ENCODE measurements around the gene SEMA4A. TPM values are rescaled to one million over a fixed set of nuclear protein-coding genes. Genes with fewer than 3 reads are reported as not detected.

Gene SEMA4A
- total and polyA plus RNA-seq, 7 donors = 0.77 to 3.4 (median 1.8) TPM

DNA sequence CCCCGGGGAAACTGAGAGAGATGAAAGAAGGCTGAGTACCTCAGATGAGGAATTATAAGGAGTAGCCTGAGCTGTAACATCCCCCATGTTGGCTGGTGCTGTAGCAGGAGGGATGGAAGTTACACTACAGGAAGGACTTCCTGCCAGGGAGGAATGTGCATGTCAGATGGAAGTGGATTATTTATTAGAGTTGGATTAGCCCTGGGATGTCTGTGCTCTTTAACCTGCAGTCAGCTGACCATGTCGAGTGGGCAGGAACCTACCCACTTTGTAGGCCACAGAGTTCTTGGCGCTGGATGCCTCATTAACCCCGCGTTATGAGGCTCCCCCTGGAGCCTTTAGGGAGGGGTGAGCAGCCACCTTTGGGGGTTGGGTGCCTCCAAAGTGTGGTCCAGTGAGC, 757 bp upstream of the SEMA4A start:
- Histone ChIP-seq H3K4me3 (no peak overlapping the region), H3K36me3 (ENCODE audit: insufficient read depth in 1 of 2, low read depth in 1 of 2) (no peaks in the 10 kb centered on the region), H3K27me3 (ENCODE audit: insufficient read depth in 3 of 3, low read length in 2 of 3) (peaks cover 0 to 15% (median 5%) of the 10 kb centered on the region in 3 donors), H3K4me1 (no peaks in the 10 kb centered on the region), H3K27ac (no peak overlapping the region), H3K9me3 (no peaks in the 10 kb centered on the region)
- ATAC-seq (no peak), DNase-seq (peak in 1 of 2 donors; percentile 12)
- 63 to 72% (median 63%) methylated on average over 5 of the region's 5 CpGs for WGBS, 3 donors
- TF ChIP-seq, protein P1, sequence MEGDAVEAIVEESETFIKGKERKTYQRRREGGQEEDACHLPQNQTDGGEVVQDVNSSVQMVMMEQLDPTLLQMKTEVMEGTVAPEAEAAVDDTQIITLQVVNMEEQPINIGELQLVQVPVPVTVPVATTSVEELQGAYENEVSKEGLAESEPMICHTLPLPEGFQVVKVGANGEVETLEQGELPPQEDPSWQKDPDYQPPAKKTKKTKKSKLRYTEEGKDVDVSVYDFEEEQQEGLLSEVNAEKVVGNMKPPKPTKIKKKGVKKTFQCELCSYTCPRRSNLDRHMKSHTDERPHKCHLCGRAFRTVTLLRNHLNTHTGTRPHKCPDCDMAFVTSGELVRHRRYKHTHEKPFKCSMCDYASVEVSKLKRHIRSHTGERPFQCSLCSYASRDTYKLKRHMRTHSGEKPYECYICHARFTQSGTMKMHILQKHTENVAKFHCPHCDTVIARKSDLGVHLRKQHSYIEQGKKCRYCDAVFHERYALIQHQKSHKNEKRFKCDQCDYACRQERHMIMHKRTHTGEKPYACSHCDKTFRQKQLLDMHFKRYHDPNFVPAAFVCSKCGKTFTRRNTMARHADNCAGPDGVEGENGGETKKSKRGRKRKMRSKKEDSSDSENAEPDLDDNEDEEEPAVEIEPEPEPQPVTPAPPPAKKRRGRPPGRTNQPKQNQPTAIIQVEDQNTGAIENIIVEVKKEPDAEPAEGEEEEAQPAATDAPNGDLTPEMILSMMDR (IDR thresholded peaks at IDR 0.05) = no peak
- intact Hi-C loops (cut with DNase I) = no loop called here

DNA sequence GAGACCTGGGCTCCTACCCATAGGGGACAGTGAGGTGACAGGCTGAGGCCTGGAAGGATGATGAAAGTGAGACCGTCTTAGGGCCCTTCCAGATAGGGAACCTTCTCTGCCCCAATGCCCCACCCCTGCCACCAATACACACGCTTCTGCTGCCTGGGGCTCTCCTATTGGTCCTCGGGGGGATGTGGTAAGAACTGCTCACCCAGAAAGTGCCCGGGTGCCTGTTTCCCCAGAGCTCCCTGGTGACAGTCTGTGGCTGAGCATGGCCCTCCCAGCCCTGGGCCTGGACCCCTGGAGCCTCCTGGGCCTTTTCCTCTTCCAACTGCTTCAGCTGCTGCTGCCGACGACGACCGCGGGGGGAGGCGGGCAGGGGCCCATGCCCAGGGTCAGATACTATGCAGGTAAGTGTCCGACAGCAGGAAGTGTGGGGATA, 948 bp downstream of the SEMA4A start:
- TF ChIP-seq, protein P1 (IDR thresholded peaks at IDR 0.05) = no peak
- Histone ChIP-seq H3K4me3 (no peak overlapping the region), H3K9me3 (no peaks in the 10 kb centered on the region), H3K36me3 (ENCODE audit: insufficient read depth in 1 of 2, low read depth in 1 of 2) (no peaks in the 10 kb centered on the region), H3K27me3 (ENCODE audit: insufficient read depth in 3 of 3, low read length in 2 of 3) (peaks cover 0 to 5% (median 3%) of the 10 kb centered on the region in 3 donors), H3K4me1 (no peaks in the 10 kb centered on the region), H3K27ac (no peak overlapping the region)
- intact Hi-C loops (cut with DNase I) = no loop called here
- ATAC-seq (peak in 2 of 4 donors; percentile 16 to 18), DNase-seq (peak in 1 of 2 donors; percentile 66)
- WGBS, 3 donors = 52 to 71% (median 66%) methylated on average over 11 of the region's 11 CpGs

DNA sequence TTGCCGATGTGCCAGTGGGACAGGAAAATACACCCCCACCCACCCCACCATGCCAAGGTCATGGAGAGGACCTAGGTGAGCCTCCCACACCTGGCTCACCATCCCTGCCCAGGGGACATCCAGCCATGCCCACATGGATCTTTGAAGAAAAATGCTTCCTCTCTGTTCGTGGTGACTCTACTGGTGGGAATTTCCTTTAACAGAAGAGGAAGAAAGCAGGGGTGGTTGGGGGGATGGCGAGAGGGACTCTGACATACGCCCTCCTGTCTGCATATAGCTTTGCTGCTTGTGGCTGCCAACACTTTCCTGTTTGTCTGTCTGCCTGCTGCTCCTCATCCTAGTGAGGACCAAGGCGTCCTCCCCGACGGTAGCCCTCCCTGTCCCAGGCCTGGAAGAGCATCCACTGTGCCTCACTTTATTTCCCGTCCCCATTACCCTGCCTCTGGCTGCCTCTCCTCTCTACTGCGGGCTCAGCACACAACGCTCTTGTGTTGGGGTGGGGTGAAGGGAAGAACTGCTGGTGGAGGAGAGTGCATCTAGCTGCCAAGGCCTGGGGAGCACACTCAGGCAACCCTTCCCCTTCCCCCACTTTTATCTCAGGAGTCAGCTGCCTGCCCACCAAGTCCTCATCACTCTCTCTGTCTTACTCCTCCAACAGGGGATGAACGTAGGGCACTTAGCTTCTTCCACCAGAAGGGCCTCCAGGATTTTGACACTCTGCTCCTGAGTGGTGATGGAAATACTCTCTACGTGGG, 2.5 kb downstream of the SEMA4A start:
- Histone ChIP-seq H3K27ac (no peak overlapping the region), H3K36me3 (ENCODE audit: insufficient read depth in 1 of 2, low read depth in 1 of 2) (no peaks in the 10 kb centered on the region), H3K4me1 (peaks cover 4% of the 10 kb centered on the region), H3K4me3 (no peak overlapping the region), H3K27me3 (ENCODE audit: insufficient read depth in 3 of 3, low read length in 2 of 3) (peaks cover 0 to 3% (median 2%) of the 10 kb centered on the region in 3 donors), H3K9me3 (no peaks in the 10 kb centered on the region)
- DNase-seq (peak in 1 of 2 donors; percentile 26), ATAC-seq (no peak)
- 63 to 69% (median 68%) methylated on average over 12 of the region's 12 CpGs for WGBS, 3 donors
- intact Hi-C loops (cut with DNase I) = no loop called here
- TF ChIP-seq, protein P1 (IDR thresholded peaks at IDR 0.05) = no peak

DNA sequence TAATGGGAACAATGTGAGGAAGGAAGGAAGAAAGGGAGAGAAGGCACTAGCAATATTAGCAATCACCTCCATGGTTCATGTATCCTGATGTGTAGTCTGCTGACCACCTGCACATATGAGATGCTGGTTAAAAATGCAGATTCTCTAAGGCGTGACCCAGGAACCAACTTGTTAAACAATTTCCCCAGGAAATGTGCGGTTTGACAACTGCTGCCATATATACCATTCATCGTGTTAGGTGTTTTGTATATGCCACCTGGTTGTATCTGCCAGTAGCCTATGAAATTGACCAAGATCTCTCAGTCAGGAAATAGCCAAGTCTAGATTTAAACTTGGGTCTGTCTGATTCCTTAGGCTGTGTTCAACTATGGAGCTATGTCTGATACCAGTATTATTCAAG, 4.1 kb downstream of the SEMA4A start:
- Histone ChIP-seq H3K4me1 (peaks cover 14% of the 10 kb centered on the region), H3K9me3 (no peaks in the 10 kb centered on the region), H3K4me3 (no peak overlapping the region), H3K27me3 (ENCODE audit: insufficient read depth in 3 of 3, low read length in 2 of 3) (peaks cover 0 to 2% (median 0%) of the 10 kb centered on the region in 3 donors), H3K36me3 (ENCODE audit: insufficient read depth in 1 of 2, low read depth in 1 of 2) (no peaks in the 10 kb centered on the region), H3K27ac (no peak overlapping the region)
- no peak for DNase-seq
- TF ChIP-seq, protein P1 (IDR thresholded peaks at IDR 0.05) = no peak
- 86 to 89% (median 87%) methylated on average over 3 of the region's 3 CpGs for WGBS, 3 donors
- no peak for ATAC-seq
- intact Hi-C loops (cut with DNase I) = no loop called here
